Measurements from ENCODE around the gene LIF. TPM values are rescaled to one million over a fixed set of nuclear protein-coding genes. Genes with fewer than 3 reads are reported as not detected.
A peak's percentile ranks its signal among the peaks of the same experiment; 100 is the strongest.

Gene LIF
- total RNA-seq, 2 experiments from 2014 or later, result 0.17 to 0.30 TPM

GRCh38 chr22:30294830-30295229 lies 48.3 kb upstream of the LIF start:
- TF ChIP-seq CTCF (IDR thresholded peaks at IDR 0.05), result no peak
- intact Hi-C loops (cut with DNase I, micrococcal nuclease), result no loop called here
- ChIA-PET CTCF (no interaction called here), POLR2A (interaction anchor here (0.9 to 9.8 kb wide), 3 partner anchors 10 to 61 kb away, joined by 3 to 268 read pairs (median 8); partner anchors contain the start of gene TBC1D10A)
- no peaks in the 10 kb centered on the region for H3K9me3 Mint-ChIP-seq
- no peak for DNase-seq
- peak overlapping the region; percentile 83 for H3K27ac Mint-ChIP-seq
- no peak overlapping the region for H3K4me3 Mint-ChIP-seq
- Histone ChIP-seq H3K36me3 (ENCODE audit: insufficient read depth, low read length) (peaks cover 84% of the 10 kb centered on the region), H3K4me1 (ENCODE audit: insufficient read depth, low read length) (peaks cover 76% of the 10 kb centered on the region), H3K27ac (ENCODE audit: low read depth in 1 of 2, low read length in 2 of 2) (peak overlapping the region; percentile 63 to 66), H3K9me3 (ENCODE audit: control insufficient read depth in 1 of 2, insufficient read depth in 1 of 2, low read length in 2 of 2) (no peaks in the 10 kb centered on the region), H3K4me3 (ENCODE audit: low read length) (no peak overlapping the region), H3K27me3 (ENCODE audit: control insufficient read depth in 1 of 2, insufficient read depth in 2 of 2, low read length in 2 of 2) (no peaks in the 10 kb centered on the region)
- H3K4me1 Mint-ChIP-seq (ENCODE audit: low read depth), result peaks cover 74% of the 10 kb centered on the region
- no peak for ATAC-seq (ENCODE audit: poor library complexity)
- peaks cover 97% of the 10 kb centered on the region for H3K36me3 Mint-ChIP-seq (ENCODE audit: low read depth)
- H3K27me3 Mint-ChIP-seq, result no peaks in the 10 kb centered on the region

- ChIA-PET POLR2A (interaction anchor here (1.0 to 9.8 kb wide), 3 partner anchors 11 to 33 kb away, joined by 3 to 268 read pairs (median 4); partner anchors contain the start of gene TBC1D10A), CTCF (no interaction called here)
- Histone ChIP-seq H3K4me3 (ENCODE audit: low read length) (no peak overlapping the region), H3K4me1 (ENCODE audit: insufficient read depth, low read length) (peaks cover 70% of the 10 kb centered on the region), H3K9me3 (ENCODE audit: control insufficient read depth in 1 of 2, insufficient read depth in 1 of 2, low read length in 2 of 2) (no peaks in the 10 kb centered on the region), H3K36me3 (ENCODE audit: insufficient read depth, low read length) (peaks cover 77% of the 10 kb centered on the region), H3K27ac (ENCODE audit: low read depth in 1 of 2, low read length in 2 of 2) (no peak overlapping the region), H3K27me3 (ENCODE audit: control insufficient read depth in 1 of 2, insufficient read depth in 2 of 2, low read length in 2 of 2) (no peaks in the 10 kb centered on the region)
- peaks cover 92% of the 10 kb centered on the region for H3K36me3 Mint-ChIP-seq (ENCODE audit: low read depth)
- no peak for ATAC-seq (ENCODE audit: poor library complexity)
- DNase-seq, result no peak
- H3K4me3 Mint-ChIP-seq, result no peak overlapping the region
- TF ChIP-seq CTCF (IDR thresholded peaks at IDR 0.05), result no peak
- H3K27me3 Mint-ChIP-seq, result no peaks in the 10 kb centered on the region
- H3K9me3 Mint-ChIP-seq, result no peaks in the 10 kb centered on the region
- intact Hi-C loops (cut with DNase I, micrococcal nuclease), result no loop called here
- peak overlapping the region; percentile 83 for H3K27ac Mint-ChIP-seq
- peaks cover 76% of the 10 kb centered on the region for H3K4me1 Mint-ChIP-seq (ENCODE audit: low read depth)
Measured at GRCh38 chr22:30294066-30294465, 47.5 kb upstream of the LIF start.

GRCh38 chr22:30293026-30293425 lies 46.5 kb upstream of the LIF start:
- Histone ChIP-seq H3K27me3 (ENCODE audit: control insufficient read depth in 1 of 2, insufficient read depth in 2 of 2, low read length in 2 of 2) (no peaks in the 10 kb centered on the region), H3K36me3 (ENCODE audit: insufficient read depth, low read length) (peaks cover 67% of the 10 kb centered on the region), H3K4me1 (ENCODE audit: insufficient read depth, low read length) (peaks cover 70% of the 10 kb centered on the region), H3K9me3 (ENCODE audit: control insufficient read depth in 1 of 2, insufficient read depth in 1 of 2, low read length in 2 of 2) (no peaks in the 10 kb centered on the region), H3K4me3 (ENCODE audit: low read length) (no peak overlapping the region), H3K27ac (ENCODE audit: low read depth in 1 of 2, low read length in 2 of 2) (no peak overlapping the region)
- ChIA-PET POLR2A (interaction anchor here (1.3 to 9.8 kb wide), 5 partner anchors 12 to 131 kb away, joined by 3 to 268 read pairs (median 88); partner anchors contain the start of genes CCDC157, SF3A1 and TBC1D10A), CTCF (interaction anchor here (6.8 kb wide), 1 partner anchor 11 kb away, joined by 59 read pairs; no protein-coding TSS in a partner anchor)
- Mint-ChIP-seq H3K27me3 (no peaks in the 10 kb centered on the region), H3K4me1 (ENCODE audit: low read depth) (peaks cover 70% of the 10 kb centered on the region), H3K9me3 (no peaks in the 10 kb centered on the region), H3K36me3 (ENCODE audit: low read depth) (peaks cover 86% of the 10 kb centered on the region), H3K4me3 (no peak overlapping the region), H3K27ac (peak overlapping the region; percentile 66)
- intact Hi-C loops (cut with DNase I, micrococcal nuclease), result no loop called here
- no peak for DNase-seq
- ATAC-seq (ENCODE audit: poor library complexity), result no peak
- TF ChIP-seq CTCF (IDR thresholded peaks at IDR 0.05), result no peak

Measured in CD4-positive, alpha-beta T cell (primary cell).